Measurements from ENCODE around the gene LYPD6B.

LYPD6B gene

GRCh38 chr2:148992448-148992847, 46.1 kb upstream of the LYPD6B start:
- no peaks in the 10 kb centered on the region for H3K9me2 ChIP-seq (ENCODE audit: low read depth, low read length)
- no peak for TF ChIP-seq CTCF (IDR thresholded peaks at IDR 0.05; ENCODE audit: low read length)
- TF ChIP-seq EZH2 (IDR thresholded peaks at IDR 0.05; ENCODE audit: borderline replicate concordance, low read length), result no peak
- no peaks in the 10 kb centered on the region for H3K36me3 ChIP-seq (ENCODE audit: insufficient read depth, low read length)

GRCh38 chr2:148993351-148993750, 45.1 kb upstream of the LYPD6B start:
- H3K9me3 ChIP-seq (ENCODE audit: low read length), result no peaks in the 10 kb centered on the region
- no peaks in the 10 kb centered on the region for H3K27me3 ChIP-seq (ENCODE audit: insufficient read depth, low read length)
- H4K20me1 ChIP-seq (ENCODE audit: insufficient read depth, low read length), result no peaks in the 10 kb centered on the region
- TF ChIP-seq CTCF (IDR thresholded peaks at IDR 0.05; ENCODE audit: low read length) (no peak), EZH2 (IDR thresholded peaks at IDR 0.05; ENCODE audit: borderline replicate concordance, low read length) (no peak)
- no peak overlapping the region for H2AFZ ChIP-seq (ENCODE audit: low read length)
- H3K9me2 ChIP-seq (ENCODE audit: low read depth, low read length), result no peaks in the 10 kb centered on the region
- no peaks in the 10 kb centered on the region for H3K4me1 ChIP-seq (ENCODE audit: insufficient read depth, low read length, severe bottlenecking)
- H3K79me2 ChIP-seq (ENCODE audit: insufficient read depth, low read length), result no peaks in the 10 kb centered on the region
- no peaks in the 10 kb centered on the region for H3K36me3 ChIP-seq (ENCODE audit: insufficient read depth, low read length)
- no peak overlapping the region for H3K4me3 ChIP-seq (ENCODE audit: low read depth, low read length, poor library complexity, severe bottlenecking)
- H3K4me2 ChIP-seq (ENCODE audit: low read length), result no peak overlapping the region
- H3K27ac ChIP-seq (ENCODE audit: low read depth, low read length, poor library complexity, severe bottlenecking), result no peak overlapping the region
- H3K9ac ChIP-seq (ENCODE audit: low read length), result no peak overlapping the region
- no peaks in the 10 kb centered on the region for H3F3A ChIP-seq (ENCODE audit: insufficient read depth, low read length)

More at GRCh38 chr2:148992448-148992847, 46.1 kb upstream of the LYPD6B start:
- H3K4me2 ChIP-seq (ENCODE audit: low read length), result no peak overlapping the region
- H2AFZ ChIP-seq (ENCODE audit: low read length), result no peak overlapping the region
- H3F3A ChIP-seq (ENCODE audit: insufficient read depth, low read length), result no peaks in the 10 kb centered on the region
- no peaks in the 10 kb centered on the region for H3K27me3 ChIP-seq (ENCODE audit: insufficient read depth, low read length)
- no peaks in the 10 kb centered on the region for H3K9me3 ChIP-seq (ENCODE audit: low read length)
- no peaks in the 10 kb centered on the region for H3K4me1 ChIP-seq (ENCODE audit: insufficient read depth, low read length, severe bottlenecking)
- H3K4me3 ChIP-seq (ENCODE audit: low read depth, low read length, poor library complexity, severe bottlenecking), result no peak overlapping the region
- H4K20me1 ChIP-seq (ENCODE audit: insufficient read depth, low read length), result no peaks in the 10 kb centered on the region
- no peaks in the 10 kb centered on the region for H3K79me2 ChIP-seq (ENCODE audit: insufficient read depth, low read length)
- H3K9ac ChIP-seq (ENCODE audit: low read length), result no peak overlapping the region
- H3K27ac ChIP-seq (ENCODE audit: low read depth, low read length, poor library complexity, severe bottlenecking), result no peak overlapping the region

- Histone ChIP-seq H3K4me1 (ENCODE audit: insufficient read depth, low read length, severe bottlenecking) (no peaks in the 10 kb centered on the region), H3K9me3 (ENCODE audit: low read length) (no peaks in the 10 kb centered on the region), H3K4me2 (ENCODE audit: low read length) (no peak overlapping the region), H2AFZ (ENCODE audit: low read length) (no peak overlapping the region), H3K9ac (ENCODE audit: low read length) (no peak overlapping the region), H3F3A (ENCODE audit: insufficient read depth, low read length) (no peaks in the 10 kb centered on the region), H3K4me3 (ENCODE audit: low read depth, low read length, poor library complexity, severe bottlenecking) (no peak overlapping the region), H3K9me2 (ENCODE audit: low read depth, low read length) (no peaks in the 10 kb centered on the region), H3K27me3 (ENCODE audit: insufficient read depth, low read length) (no peaks in the 10 kb centered on the region), H3K36me3 (ENCODE audit: insufficient read depth, low read length) (no peaks in the 10 kb centered on the region), H3K79me2 (ENCODE audit: insufficient read depth, low read length) (no peaks in the 10 kb centered on the region), H3K27ac (ENCODE audit: low read depth, low read length, poor library complexity, severe bottlenecking) (no peak overlapping the region), H4K20me1 (ENCODE audit: insufficient read depth, low read length) (no peaks in the 10 kb centered on the region)
- TF ChIP-seq EZH2 (IDR thresholded peaks at IDR 0.05; ENCODE audit: borderline replicate concordance, low read length), result no peak
- TF ChIP-seq CTCF (IDR thresholded peaks at IDR 0.05; ENCODE audit: low read length), result no peak
These were observed 44.2 kb upstream of the LYPD6B start for GRCh38 chr2:148994341-148994740.

Measured in OCI-LY1 (cell line).